MG63 (cell line): Measurements from ENCODE around the gene ZNF750. TPM values are rescaled to one million over a fixed set of nuclear protein-coding genes. Genes with fewer than 3 reads are reported as not detected.

ENCODE experiments used
- DNase-seq: peaks from one replicate; pipeline ENCODE4 v3.0.0-alpha.2; 2020
- H3K27me3 ChIP-seq: fragments of 250-450 bp; sonication (Bioruptor Pico); 2 replicates; pipeline ENCODE4 v1.5.1; 2020; ENCODE audit warnings: mild to moderate bottlenecking, moderate library complexity
- H3K36me3 ChIP-seq: fragments of 250-450 bp; sonication (Bioruptor Pico); 2 replicates; pipeline ENCODE4 v1.5.1; 2020; ENCODE audit warnings: mild to moderate bottlenecking, moderate library complexity
- H3K4me3 ChIP-seq: fragments of 250-450 bp; sonication (Bioruptor Pico); 2 replicates; pipeline ENCODE4 v1.5.1; 2020; ENCODE audit warnings: mild to moderate bottlenecking, moderate library complexity
- H3K9me3 ChIP-seq: fragments of 250-450 bp; sonication (Bioruptor Pico); 2 replicates; pipeline ENCODE4 v1.5.1; 2020; ENCODE audit warnings: mild to moderate bottlenecking, moderate library complexity
- total RNA-seq: library from RNA; depleted of rRNA; stranded (reverse); fragments of >200 nt; shearing (Covaris generic); gene quantifications from 2 replicates; pipeline ENCODE4 v1.2.3, GENCODE V29; 2014; ENCODE audit warnings: low replicate concordance; rRNA removed

Gene ZNF750
- total RNA-seq, 1 experiment from 2014 or later = not detected

DNA sequence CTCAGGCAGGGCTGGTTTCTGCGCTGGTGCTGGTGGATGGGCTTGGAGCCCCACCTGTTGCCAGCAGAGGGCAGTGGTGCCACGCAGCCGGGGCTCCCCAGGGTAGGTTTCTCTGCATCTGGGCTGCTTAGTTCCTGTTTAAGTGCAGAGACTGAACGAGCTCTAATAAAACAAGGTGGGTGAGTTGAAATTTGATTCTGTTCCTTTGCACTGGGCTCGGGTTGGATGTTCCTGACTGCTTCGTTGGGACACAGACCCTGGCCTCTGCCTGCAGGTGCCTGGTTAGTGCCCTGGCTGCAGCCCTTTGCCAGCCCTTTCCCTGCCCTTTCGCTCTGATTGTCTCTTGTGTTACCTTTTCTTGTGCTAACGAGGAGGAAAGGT lies 57.9 kb downstream of the ZNF750 start:
- no peak overlapping the region for H3K4me3 ChIP-seq
- no peaks in the 10 kb centered on the region for H3K27me3 ChIP-seq
- no peaks in the 10 kb centered on the region for H3K9me3 ChIP-seq
- peak; percentile 71 for DNase-seq
- peaks cover 21% of the 10 kb centered on the region for H3K36me3 ChIP-seq

- DNase-seq = no peak
These were observed 58.6 kb downstream of the ZNF750 start for GRCh38 chr17:82780971-82781893.

GRCh38 chr17:82780195-82780594 lies 59.6 kb downstream of the ZNF750 start:
- DNase-seq = no peak
- no peak overlapping the region for H3K4me3 ChIP-seq

More at GRCh38 chr17:82780971-82781893, 58.6 kb downstream of the ZNF750 start:
- Histone ChIP-seq H3K36me3 (peaks cover 24% of the 10 kb centered on the region), H3K27me3 (no peaks in the 10 kb centered on the region), H3K4me3 (no peak overlapping the region), H3K9me3 (no peaks in the 10 kb centered on the region)

GRCh38 chr17:82779541-82779940 lies 60.3 kb downstream of the ZNF750 start:
- Histone ChIP-seq H3K36me3 (peaks cover 29% of the 10 kb centered on the region), H3K4me3 (no peak overlapping the region), H3K27me3 (no peaks in the 10 kb centered on the region), H3K9me3 (no peaks in the 10 kb centered on the region)
- DNase-seq = no peak

More at GRCh38 chr17:82780195-82780594, 59.6 kb downstream of the ZNF750 start:
- Histone ChIP-seq H3K27me3 (no peaks in the 10 kb centered on the region), H3K9me3 (no peaks in the 10 kb centered on the region), H3K36me3 (peaks cover 24% of the 10 kb centered on the region)

Other genes starting within 250 kb of the ZNF750 start
- gene WDR45B, start 191.6 kb downstream of the ZNF750 start, total RNA-seq = 110 and 119 TPM in 2 replicates
- 11.1 and 11.6 TPM in 2 replicates for gene RAB40B, start 141.3 kb downstream of the ZNF750 start, total RNA-seq
- 33.8 and 60.9 TPM in 2 replicates for gene FN3KRP, start 123.3 kb downstream of the ZNF750 start, total RNA-seq
- gene FN3K, start 104.4 kb downstream of the ZNF750 start, total RNA-seq = not detected in 2 replicates
- 45.7 and 73.6 TPM in 2 replicates for gene TBCD, start 88.0 kb downstream of the ZNF750 start, total RNA-seq
- 191 and 238 TPM in 2 replicates for gene METRNL, start 239.6 kb upstream of the ZNF750 start, total RNA-seq